HG03060 (cell line): Measurements from ENCODE around the gene CDK9.
"Not testable (repeated sequence)": the region's sequence is repeated elsewhere in the genome, so short reads cannot be mapped to it uniquely, and the experiment has no call there.

Source experiments
- ATAC-seq: cut with Tn5 transposase; IDR thresholded peaks from one replicate; pipeline ENCODE4 v1.9.1; 2021; ENCODE audit warnings: low read depth, moderate number of reproducible peaks; ENCODE audit not compliant: unreplicated experiment

The CDK9 gene

GRCh38 chr9:127785933-127786772 lies at the start of gene CDK9:
Gene CDK9, plus strand, starts transcription at chr9:127786034. Its CDS starts 115 bp downstream, at chr9:127786149.
- ATAC-seq, result no peak

DNA sequence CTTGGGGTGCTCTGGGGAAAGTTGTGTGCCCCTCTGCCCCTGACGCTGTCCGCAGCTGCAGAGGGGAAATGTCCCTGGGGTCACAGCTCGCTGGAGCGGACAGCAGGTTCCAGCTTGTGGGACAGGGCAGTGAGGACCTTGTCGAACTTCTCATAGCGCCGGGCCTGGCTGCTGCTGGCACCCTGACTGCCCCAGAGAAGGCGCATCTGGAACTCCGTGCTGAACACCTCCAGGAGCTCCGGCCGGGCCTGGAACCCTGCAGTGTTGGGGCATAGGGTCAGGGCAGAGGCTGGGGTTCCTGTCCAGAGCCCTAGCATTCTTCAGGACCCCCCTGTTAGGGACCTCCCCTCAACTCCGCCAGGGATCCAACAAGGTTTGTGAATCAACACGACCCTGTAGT lies 47.2 kb upstream of the CDK9 start:
- no peak for ATAC-seq

- no peak for ATAC-seq
Observed at GRCh38 chr9:127739614-127740330, 46.1 kb upstream of the CDK9 start.

- no peak for ATAC-seq
Observed at GRCh38 chr9:127741831-127742434, 43.9 kb upstream of the CDK9 start.

GRCh38 chr9:127742435-127743088 lies 43.3 kb upstream of the CDK9 start:
- ATAC-seq, result no peak

DNA sequence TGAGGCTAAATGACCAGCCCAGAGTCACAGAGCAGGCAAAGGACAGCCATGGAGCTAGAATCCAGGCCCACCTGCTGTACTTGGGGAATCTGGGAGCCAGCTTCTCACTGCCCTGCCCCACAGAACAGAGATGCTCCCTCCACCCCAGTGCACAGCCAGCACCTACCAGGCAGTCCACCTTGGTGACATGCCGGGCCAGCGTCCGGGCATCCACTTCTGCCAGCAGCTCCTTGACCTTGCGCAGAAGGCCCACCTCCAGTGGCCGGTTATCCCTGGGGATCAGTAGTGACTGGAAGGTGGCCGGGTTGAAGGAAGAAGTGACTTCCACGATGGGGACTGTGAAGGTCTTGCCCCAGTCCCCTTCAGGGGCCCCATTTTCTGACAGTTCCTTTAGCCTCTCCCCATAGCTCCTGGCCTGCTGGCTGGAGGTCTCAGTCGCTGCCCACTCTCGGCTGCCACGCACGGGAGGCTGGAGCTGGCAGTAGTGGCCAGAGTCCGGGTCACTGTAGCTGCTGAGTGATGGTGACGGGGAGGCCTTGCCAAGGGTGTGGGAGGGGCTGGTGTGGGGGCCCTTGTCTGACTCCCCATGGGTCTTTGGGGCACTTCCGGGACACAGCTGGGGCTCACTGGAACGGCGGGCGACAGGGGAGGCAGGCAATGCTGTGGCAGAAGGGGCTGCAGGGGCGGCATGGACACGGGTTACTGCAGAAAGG lies 41.3 kb upstream of the CDK9 start:
- no peak for ATAC-seq

GRCh38 chr9:127746959-127747569 lies 38.8 kb upstream of the CDK9 start:
- no peak for ATAC-seq

DNA sequence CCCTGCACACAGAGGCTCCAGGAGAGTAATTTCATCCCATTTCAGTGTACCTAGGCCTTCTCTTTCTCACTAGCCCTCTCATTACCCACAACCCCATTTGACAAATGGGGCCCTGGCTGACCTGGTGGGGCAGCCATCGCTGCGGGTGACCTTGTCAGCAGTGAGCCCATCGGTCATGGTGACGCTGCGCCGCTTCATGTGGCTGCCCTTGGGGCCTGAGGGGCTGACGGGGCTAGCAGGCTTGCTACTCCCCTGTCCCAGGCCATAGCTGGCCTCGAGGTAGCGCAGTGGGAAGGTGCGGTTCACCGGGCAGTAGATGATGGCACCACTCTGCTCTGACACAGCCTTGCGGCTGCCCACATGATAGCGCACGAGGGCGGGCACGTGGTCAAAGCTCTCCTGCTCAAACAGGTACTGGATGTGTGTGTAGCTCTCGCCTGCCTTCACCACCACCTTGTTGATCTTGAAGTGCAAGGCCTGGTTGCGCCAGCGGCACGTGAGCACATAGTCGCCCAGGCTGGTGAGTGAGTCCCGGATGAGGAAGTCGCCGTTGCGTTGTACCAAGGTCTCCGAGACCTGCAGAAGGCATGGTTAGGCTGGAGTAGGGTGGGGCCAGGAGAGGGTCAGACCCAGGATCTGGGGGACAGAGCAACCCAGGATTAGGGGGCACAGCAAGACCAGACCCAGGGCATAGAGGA lies 36.6 kb upstream of the CDK9 start:
- ATAC-seq, result no peak

- ATAC-seq, result no peak
Observed at GRCh38 chr9:127751269-127752054, 34.4 kb upstream of the CDK9 start.

GRCh38 chr9:127753148-127753547 lies 32.7 kb upstream of the CDK9 start:
- ATAC-seq, result no peak

GRCh38 chr9:127753622-127754021 lies 32.2 kb upstream of the CDK9 start:
- ATAC-seq, result no peak

DNA sequence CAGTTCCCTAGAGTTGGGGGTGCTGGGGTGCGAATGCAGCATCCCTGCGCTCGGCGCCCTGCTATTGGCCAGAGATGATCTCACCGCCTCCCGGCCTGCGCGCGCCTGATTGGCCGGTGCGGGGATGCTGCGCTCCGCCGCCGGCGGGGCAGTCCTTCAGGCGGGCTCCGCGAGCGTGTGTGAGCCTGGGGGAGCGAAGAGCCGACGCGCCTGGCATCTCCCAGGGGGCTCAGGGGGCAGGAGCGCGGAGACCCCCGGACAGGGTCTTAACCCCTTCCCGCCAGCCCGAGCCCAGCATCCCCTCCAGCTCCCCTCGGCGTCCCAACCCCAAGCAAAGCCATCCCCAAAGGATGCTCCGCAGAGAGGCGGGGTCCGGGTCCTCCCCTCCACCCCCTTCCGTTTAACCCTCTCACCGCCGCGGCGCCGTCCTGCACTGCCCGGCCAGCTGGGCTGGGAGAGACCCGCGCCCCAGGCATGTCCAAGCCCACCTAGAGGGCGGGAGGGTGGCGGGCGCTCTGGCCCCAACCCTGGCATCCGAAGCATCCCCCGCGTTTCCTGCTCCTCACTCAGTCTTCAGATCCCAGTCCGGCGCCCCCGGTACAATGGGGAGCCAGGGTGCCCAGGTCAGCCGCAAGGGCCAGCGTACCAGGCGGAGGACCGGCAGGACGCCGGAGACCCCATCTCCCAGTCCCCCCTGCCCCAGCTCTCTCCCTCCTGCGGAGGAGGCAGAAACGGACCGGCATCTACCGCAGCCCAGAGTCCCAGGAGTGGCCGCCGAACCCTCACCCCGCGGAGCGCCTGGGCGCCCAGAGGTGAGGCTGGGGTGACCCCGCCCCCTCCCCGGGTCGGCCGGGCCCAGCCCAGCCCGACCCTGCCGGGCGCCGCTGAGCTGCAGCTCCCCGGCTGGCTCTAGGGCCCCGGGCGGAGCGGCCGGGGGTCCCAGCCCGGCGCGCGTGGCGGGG lies 31.5 kb upstream of the CDK9 start:
- no peak for ATAC-seq

GRCh38 chr9:127755061-127756060 lies 30.5 kb upstream of the CDK9 start:
- no peak for ATAC-seq

GRCh38 chr9:127756233-127756632 lies 29.6 kb upstream of the CDK9 start:
- no peak for ATAC-seq

DNA sequence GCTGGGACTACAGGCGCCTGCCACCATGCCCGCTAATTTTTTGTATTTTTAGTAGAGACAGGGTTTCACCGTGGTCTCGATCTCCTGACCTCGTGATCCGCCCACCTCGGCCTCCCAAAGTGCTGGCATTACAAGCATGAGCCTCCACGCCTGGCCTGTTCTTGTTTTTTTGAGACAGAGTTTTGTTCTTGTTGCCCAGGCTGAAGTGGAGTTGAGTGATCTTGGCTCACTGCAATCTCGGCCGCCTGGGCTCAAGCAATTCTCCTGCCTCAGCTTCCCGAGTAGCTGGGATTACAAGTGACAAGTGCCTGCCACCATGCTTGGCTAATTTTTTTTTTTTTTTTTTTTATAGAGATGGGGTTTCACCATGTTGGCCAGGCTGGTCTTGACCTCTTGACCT lies 29.1 kb upstream of the CDK9 start:
- ATAC-seq, result not testable (repeated sequence)

DNA sequence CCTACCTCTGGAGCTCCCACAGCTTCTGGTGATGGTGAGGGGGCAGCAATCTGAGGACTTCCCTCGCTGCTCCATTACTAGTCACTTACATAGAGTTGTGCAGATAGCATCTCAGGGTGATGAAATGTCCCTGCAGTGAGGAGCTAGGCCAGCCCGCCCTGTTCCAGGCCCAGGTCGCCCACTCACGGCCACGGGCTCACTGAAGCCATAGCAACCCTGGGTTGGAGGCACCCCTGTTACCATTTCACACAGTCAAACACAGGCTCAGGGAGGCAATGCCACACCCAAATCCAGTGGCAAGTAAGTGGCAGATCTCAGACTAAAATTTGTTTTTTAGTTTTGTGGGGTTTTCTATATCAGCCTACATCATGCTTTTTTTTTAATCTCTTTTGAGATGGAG lies 27.0 kb upstream of the CDK9 start:
- no peak for ATAC-seq
